HEK293 (cell line): ENCODE measurements around the gene SYPL2.
A peak's percentile ranks its signal among the peaks of the same experiment; 100 is the strongest.

ENCODE experiments used
- CTCF ChIA-PET: fragments of 350-600 bp; formaldehyde crosslinking; extraction: SDS; loops from one replicate; lab custom pipeline; 2021; ENCODE audit warnings: antibody characterized with exemption; lab: Yijun Ruan, JAX
- POLR2A ChIA-PET: fragments of 300-600 bp; formaldehyde crosslinking; extraction: SDS; loops from one replicate; lab custom pipeline; 2020; ENCODE audit warnings: antibody characterized with exemption, inconsistent platforms; lab: Yijun Ruan, JAX
- H3K27ac ChIP-seq: fragments of 200-500 bp; sonication (Bioruptor generic); 2 replicates; pipeline ENCODE4 v1.5.1; 2014; ENCODE audit warnings: low read depth, low read length, control low read depth, inconsistent platforms; ENCODE audit errors: extremely low read depth
- H3K36me3 ChIP-seq, 2 experiments: fragments of 200-500 bp in 1 of 2; sonication (Bioruptor generic) in 1 of 2; 1 replicate in 1 of 2; 2 replicates in 1 of 2; pipeline ENCODE4 v1.5.1; 2014 to 2017; ENCODE audit warnings: inconsistent platforms in 2 of 2, low read length in 2 of 2; ENCODE audit not compliant: control insufficient read depth in 2 of 2, insufficient read depth in 1 of 2
- H3K4me1 ChIP-seq: fragments of 200-500 bp; sonication (Bioruptor generic); 2 replicates; pipeline ENCODE4 v1.5.1; 2014; ENCODE audit warnings: mild to moderate bottlenecking, low read length, inconsistent platforms; ENCODE audit not compliant: control insufficient read depth, insufficient read depth
- H3K4me3 ChIP-seq: 2 replicates; pipeline ENCODE4 v1.5.1; 2011; ENCODE audit warnings: low read depth, mild to moderate bottlenecking, control low read depth, low read length, moderate library complexity
- H3K9me3 ChIP-seq: fragments of 200-500 bp; sonication (Bioruptor generic); 2 replicates; pipeline ENCODE4 v1.5.1; 2014; ENCODE audit warnings: low read depth, low read length, inconsistent platforms; ENCODE audit not compliant: control insufficient read depth, insufficient read depth
- GLIS2 ChIP-seq: fragments of 450-650 bp; formaldehyde crosslinking; IDR thresholded peaks from 2 replicates; pipeline ENCODE4 v1.5.1; 2016; ENCODE audit warnings: missing biosample characterization, missing genetic modification characterization
- KLF10 ChIP-seq: fragments of 450-650 bp; IDR thresholded peaks from 2 replicates; pipeline ENCODE4 v1.5.1; 2018; ENCODE audit warnings: missing biosample characterization, mild to moderate bottlenecking, missing genetic modification characterization
- KLF8 ChIP-seq: fragments of 450-650 bp; formaldehyde crosslinking; IDR thresholded peaks from 2 replicates; pipeline ENCODE4 v1.5.1; 2016; ENCODE audit warnings: missing biosample characterization, missing genetic modification characterization
- KLF9 ChIP-seq: fragments of 450-650 bp; formaldehyde crosslinking; IDR thresholded peaks from 2 replicates; pipeline ENCODE4 v1.5.1; 2016; ENCODE audit warnings: missing biosample characterization, missing genetic modification characterization, low read depth
- RBAK ChIP-seq: fragments of 450-650 bp; formaldehyde crosslinking; IDR thresholded peaks from 2 replicates; pipeline ENCODE4 v1.5.1; 2016; ENCODE audit warnings: missing biosample characterization, missing genetic modification characterization
- SP3 ChIP-seq: fragments of 450-650 bp; formaldehyde crosslinking; IDR thresholded peaks from 2 replicates; pipeline ENCODE4 v1.5.1; 2016; ENCODE audit warnings: missing biosample characterization, missing genetic modification characterization
- ZBTB20 ChIP-seq: fragments of 450-650 bp; formaldehyde crosslinking; IDR thresholded peaks from 2 replicates; pipeline ENCODE4 v1.5.1; 2016; ENCODE audit warnings: missing biosample characterization, missing genetic modification characterization
- ZBTB7A ChIP-seq: fragments of 450-650 bp; formaldehyde crosslinking; IDR thresholded peaks from 2 replicates; pipeline ENCODE4 v1.5.1; 2016; ENCODE audit warnings: low read depth, missing biosample characterization, missing genetic modification characterization
- ZBTB8A ChIP-seq: fragments of 450-650 bp; formaldehyde crosslinking; IDR thresholded peaks from 2 replicates; pipeline ENCODE4 v1.5.1; 2016; ENCODE audit warnings: missing biosample characterization, missing genetic modification characterization
- ZFHX2 ChIP-seq: fragments of 450-650 bp; formaldehyde crosslinking; conservative IDR thresholded peaks from 2 replicates; pipeline ENCODE4 v1.5.1; 2016; ENCODE audit warnings: missing biosample characterization, missing genetic modification characterization
- ZIC2 ChIP-seq: fragments of 450-650 bp; formaldehyde crosslinking; IDR thresholded peaks from 2 replicates; pipeline ENCODE4 v1.5.1; 2016; ENCODE audit warnings: missing biosample characterization, missing genetic modification characterization
- ZNF24 ChIP-seq: fragments of 450-650 bp; formaldehyde crosslinking; IDR thresholded peaks from 2 replicates; pipeline ENCODE4 v1.5.1; 2016; ENCODE audit warnings: missing biosample characterization, missing genetic modification characterization
- ZNF341 ChIP-seq: fragments of 450-650 bp; formaldehyde crosslinking; IDR thresholded peaks from 2 replicates; pipeline ENCODE4; 2016; ENCODE audit warnings: low read depth, missing biosample characterization, missing genetic modification characterization
- ZNF416 ChIP-seq: fragments of 450-650 bp; formaldehyde crosslinking; IDR thresholded peaks from 2 replicates; pipeline ENCODE4 v1.5.1; 2016; ENCODE audit warnings: missing biosample characterization, missing genetic modification characterization
- ZNF426 ChIP-seq: fragments of 450-650 bp; formaldehyde crosslinking; IDR thresholded peaks from 2 replicates; pipeline ENCODE4 v1.5.1; 2017; ENCODE audit warnings: missing biosample characterization, missing genetic modification characterization, mild to moderate bottlenecking, inconsistent platforms, moderate library complexity
- ZNF514 ChIP-seq: fragments of 450-650 bp; formaldehyde crosslinking; IDR thresholded peaks from 2 replicates; pipeline ENCODE4 v1.5.1; 2016; ENCODE audit warnings: missing biosample characterization, missing genetic modification characterization
- ZNF558 ChIP-seq: fragments of 450-650 bp; formaldehyde crosslinking; IDR thresholded peaks from 2 replicates; pipeline ENCODE4 v1.5.1; 2016; ENCODE audit warnings: missing biosample characterization, missing genetic modification characterization
- ZNF561 ChIP-seq: fragments of 450-650 bp; IDR thresholded peaks from 2 replicates; pipeline ENCODE4 v1.5.1; 2018; ENCODE audit warnings: missing biosample characterization, missing genetic modification characterization, borderline replicate concordance
- ZNF664 ChIP-seq: fragments of 450-650 bp; formaldehyde crosslinking; IDR thresholded peaks from 2 replicates; pipeline ENCODE4 v1.5.1; 2016; ENCODE audit warnings: missing biosample characterization, missing genetic modification characterization
- ZNF76 ChIP-seq: fragments of 450-650 bp; formaldehyde crosslinking; IDR thresholded peaks from 2 replicates; pipeline ENCODE4; 2016; ENCODE audit warnings: low read depth, missing biosample characterization, missing genetic modification characterization, borderline replicate concordance
- TF ChIP-seq, protein P1 (sequence below): fragments of 450-650 bp; formaldehyde crosslinking; IDR thresholded peaks from 2 replicates; pipeline ENCODE4 v1.5.1; 2017; ENCODE audit warnings: missing biosample characterization, missing genetic modification characterization
- TF ChIP-seq, protein P2 (sequence below): fragments of 450-650 bp; formaldehyde crosslinking; IDR thresholded peaks from 2 replicates; pipeline ENCODE4 v1.5.1; 2016; ENCODE audit warnings: missing biosample characterization, missing genetic modification characterization
- TF ChIP-seq, protein P3 (sequence below): fragments of 450-650 bp; formaldehyde crosslinking; IDR thresholded peaks from 2 replicates; pipeline ENCODE4 v1.5.1; 2017; ENCODE audit warnings: missing biosample characterization, mild to moderate bottlenecking, missing genetic modification characterization, moderate library complexity
- TF ChIP-seq, protein P4 (sequence below): fragments of 450-650 bp; IDR thresholded peaks from 2 replicates; pipeline ENCODE4 v1.5.1; 2018; ENCODE audit warnings: missing biosample characterization, mild to moderate bottlenecking, missing genetic modification characterization

SYPL2 gene

DNA sequence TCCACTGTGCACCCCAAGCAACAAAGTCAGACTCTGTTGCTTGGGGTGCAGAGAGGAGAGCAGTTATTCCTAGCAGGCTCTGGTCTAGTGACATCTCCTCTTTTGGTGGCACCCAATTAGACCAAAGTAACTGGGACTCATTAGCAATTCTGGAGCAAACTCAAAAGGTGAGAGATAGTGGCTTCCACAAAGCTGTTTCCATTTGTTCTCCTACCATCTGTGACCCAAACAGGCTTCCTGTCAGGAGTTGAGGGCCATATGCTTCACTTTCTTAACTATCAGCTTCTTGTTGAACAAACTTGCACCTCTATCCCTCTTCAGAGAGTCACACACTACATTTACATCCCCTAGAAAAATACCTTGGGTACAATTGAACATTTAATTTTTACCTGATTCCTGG, 15.9 kb downstream of the SYPL2 start:
- Histone ChIP-seq H3K9me3 (no peaks in the 10 kb centered on the region), H3K4me1 (no peaks in the 10 kb centered on the region), H3K4me3 (no peak overlapping the region)
- no peak for TF ChIP-seq ZNF341 (tag by site-specific recombination)
- no peak for TF ChIP-seq KLF10 (tag by site-specific recombination)
- no peak for TF ChIP-seq KLF8 (tag by site-specific recombination)
- TF ChIP-seq RBAK (tag by site-specific recombination) = no peak
- TF ChIP-seq ZNF416 (tag by site-specific recombination) = no peak
- no peak for TF ChIP-seq ZBTB7A (tag by site-specific recombination)
- TF ChIP-seq ZNF24 (tag by site-specific recombination) = no peak
- TF ChIP-seq ZNF426 = no peak
- TF ChIP-seq ZNF514 = no peak
- TF ChIP-seq, all 188 proteins: peak for 0
- POLR2A ChIA-PET = interaction anchor here (0.7 kb wide), 1 partner anchor 12 kb away, joined by 3 read pairs; the partner anchor contains the start of gene CYB561D1
- no peak overlapping the region for H3K27ac ChIP-seq
- H3K36me3 ChIP-seq = peaks cover 0 to 9% of the 10 kb centered on the region in 2 experiments; a peak in 1 of 3 replicates
- CTCF ChIA-PET = interaction anchor here (0.8 to 5.5 kb wide), 5 partner anchors 10 to 218 kb away, joined by 3 to 39 read pairs (median 3); partner anchors contain the start of gene CYB561D1

DNA sequence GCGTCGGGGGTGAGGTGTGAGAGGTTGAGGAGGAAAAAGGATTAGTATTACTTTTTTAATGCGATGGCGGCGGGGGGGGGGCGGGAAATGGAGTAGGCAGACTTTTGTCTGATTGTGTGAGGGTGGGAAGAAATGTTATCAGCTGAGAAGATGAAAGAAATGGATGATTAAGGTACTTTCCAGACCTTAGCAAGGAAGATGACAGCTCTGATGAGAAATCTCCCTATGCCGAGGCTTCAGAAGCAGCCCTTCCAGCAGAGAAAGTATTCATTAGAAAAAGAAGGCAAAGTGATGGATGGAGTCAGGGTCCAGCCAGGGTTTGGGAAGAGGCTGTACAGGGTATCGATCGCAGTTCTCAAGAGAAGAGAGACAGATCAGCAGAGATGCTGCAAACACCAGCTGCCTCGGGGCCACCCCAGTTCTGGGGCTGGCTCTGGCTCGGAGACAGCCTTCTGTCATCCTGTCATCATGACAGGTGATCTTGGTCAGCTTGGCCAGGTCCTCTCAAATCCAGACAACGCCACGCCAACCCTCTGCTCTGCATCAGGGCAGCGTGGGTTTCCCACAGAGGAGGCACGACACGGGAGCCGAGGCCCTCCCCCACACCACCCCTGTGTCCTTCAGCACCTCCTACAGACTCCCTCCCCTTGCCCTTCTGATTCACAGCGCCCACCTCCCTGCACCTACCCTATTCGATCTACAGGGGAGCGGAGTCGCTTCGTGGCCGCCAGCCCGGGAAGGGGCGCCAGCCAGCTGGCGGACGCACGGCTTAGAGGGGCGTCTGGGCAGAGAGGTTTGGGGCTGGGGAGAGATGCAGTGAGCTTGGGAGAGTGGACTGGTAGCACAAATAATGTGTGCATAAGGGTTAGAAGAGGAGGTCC, 16.7 kb downstream of the SYPL2 start:
- no peak overlapping the region for H3K27ac ChIP-seq
- ChIA-PET CTCF (interaction anchor here (0.8 to 5.5 kb wide), 7 partner anchors 10 to 219 kb away, joined by 3 to 39 read pairs (median 4); partner anchors contain the start of gene CYB561D1), POLR2A (interaction anchor here (0.6 to 1.6 kb wide), 14 partner anchors 9 to 539 kb away, joined by 3 to 8 read pairs (median 4); partner anchors contain the start of genes CYB561D1, GNAI3, PSMA5 and WDR47)
- no peaks in the 10 kb centered on the region for H3K9me3 ChIP-seq
- peak overlapping the region; percentile 47 for H3K4me3 ChIP-seq
- H3K36me3 ChIP-seq = peaks cover 0 to 17% of the 10 kb centered on the region in 2 experiments; a peak in 1 of 3 replicates
- no peaks in the 10 kb centered on the region for H3K4me1 ChIP-seq
- TF ChIP-seq ZNF561 (tag by site-specific recombination) (no peak), ZNF664 (tag by site-specific recombination) (no peak), GLIS2 (tag by site-specific recombination) (peak; percentile 37; the same call in 1 of the 2 replicates), KLF9 (tag by site-specific recombination) (peak; percentile 27), ZFHX2 (peak; percentile 98), RBAK (tag by site-specific recombination) (no peak), ZNF76 (tag by site-specific recombination) (peak; percentile 34; the same call in 1 of the 2 replicates), ZIC2 (peak; percentile 79), SP3 (tag by site-specific recombination) (peak; percentile 10; the same call in 1 of the 2 replicates), ZNF558 (no peak), ZBTB8A (tag by site-specific recombination) (peak; percentile 87), ZBTB20 (peak; percentile 98)
- TF ChIP-seq, protein P1, sequence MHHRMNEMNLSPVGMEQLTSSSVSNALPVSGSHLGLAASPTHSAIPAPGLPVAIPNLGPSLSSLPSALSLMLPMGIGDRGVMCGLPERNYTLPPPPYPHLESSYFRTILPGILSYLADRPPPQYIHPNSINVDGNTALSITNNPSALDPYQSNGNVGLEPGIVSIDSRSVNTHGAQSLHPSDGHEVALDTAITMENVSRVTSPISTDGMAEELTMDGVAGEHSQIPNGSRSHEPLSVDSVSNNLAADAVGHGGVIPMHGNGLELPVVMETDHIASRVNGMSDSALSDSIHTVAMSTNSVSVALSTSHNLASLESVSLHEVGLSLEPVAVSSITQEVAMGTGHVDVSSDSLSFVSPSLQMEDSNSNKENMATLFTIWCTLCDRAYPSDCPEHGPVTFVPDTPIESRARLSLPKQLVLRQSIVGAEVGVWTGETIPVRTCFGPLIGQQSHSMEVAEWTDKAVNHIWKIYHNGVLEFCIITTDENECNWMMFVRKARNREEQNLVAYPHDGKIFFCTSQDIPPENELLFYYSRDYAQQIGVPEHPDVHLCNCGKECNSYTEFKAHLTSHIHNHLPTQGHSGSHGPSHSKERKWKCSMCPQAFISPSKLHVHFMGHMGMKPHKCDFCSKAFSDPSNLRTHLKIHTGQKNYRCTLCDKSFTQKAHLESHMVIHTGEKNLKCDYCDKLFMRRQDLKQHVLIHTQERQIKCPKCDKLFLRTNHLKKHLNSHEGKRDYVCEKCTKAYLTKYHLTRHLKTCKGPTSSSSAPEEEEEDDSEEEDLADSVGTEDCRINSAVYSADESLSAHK (tag by site-specific recombination) = no peak
- TF ChIP-seq, protein P2, sequence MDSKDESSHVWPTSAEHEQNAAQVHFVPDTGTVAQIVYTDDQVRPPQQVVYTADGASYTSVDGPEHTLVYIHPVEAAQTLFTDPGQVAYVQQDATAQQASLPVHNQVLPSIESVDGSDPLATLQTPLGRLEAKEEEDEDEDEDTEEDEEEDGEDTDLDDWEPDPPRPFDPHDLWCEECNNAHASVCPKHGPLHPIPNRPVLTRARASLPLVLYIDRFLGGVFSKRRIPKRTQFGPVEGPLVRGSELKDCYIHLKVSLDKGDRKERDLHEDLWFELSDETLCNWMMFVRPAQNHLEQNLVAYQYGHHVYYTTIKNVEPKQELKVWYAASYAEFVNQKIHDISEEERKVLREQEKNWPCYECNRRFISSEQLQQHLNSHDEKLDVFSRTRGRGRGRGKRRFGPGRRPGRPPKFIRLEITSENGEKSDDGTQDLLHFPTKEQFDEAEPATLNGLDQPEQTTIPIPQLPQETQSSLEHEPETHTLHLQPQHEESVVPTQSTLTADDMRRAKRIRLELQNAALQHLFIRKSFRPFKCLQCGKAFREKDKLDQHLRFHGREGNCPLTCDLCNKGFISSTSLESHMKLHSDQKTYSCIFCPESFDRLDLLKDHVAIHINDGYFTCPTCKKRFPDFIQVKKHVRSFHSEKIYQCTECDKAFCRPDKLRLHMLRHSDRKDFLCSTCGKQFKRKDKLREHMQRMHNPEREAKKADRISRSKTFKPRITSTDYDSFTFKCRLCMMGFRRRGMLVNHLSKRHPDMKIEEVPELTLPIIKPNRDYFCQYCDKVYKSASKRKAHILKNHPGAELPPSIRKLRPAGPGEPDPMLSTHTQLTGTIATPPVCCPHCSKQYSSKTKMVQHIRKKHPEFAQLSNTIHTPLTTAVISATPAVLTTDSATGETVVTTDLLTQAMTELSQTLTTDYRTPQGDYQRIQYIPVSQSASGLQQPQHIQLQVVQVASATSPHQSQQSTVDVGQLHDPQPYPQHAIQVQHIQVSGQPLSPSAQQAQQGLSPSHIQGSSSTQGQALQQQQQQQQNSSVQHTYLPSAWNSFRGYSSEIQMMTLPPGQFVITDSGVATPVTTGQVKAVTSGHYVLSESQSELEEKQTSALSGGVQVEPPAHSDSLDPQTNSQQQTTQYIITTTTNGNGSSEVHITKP (tag by site-specific recombination) = peak; percentile 96
- TF ChIP-seq, protein P3, sequence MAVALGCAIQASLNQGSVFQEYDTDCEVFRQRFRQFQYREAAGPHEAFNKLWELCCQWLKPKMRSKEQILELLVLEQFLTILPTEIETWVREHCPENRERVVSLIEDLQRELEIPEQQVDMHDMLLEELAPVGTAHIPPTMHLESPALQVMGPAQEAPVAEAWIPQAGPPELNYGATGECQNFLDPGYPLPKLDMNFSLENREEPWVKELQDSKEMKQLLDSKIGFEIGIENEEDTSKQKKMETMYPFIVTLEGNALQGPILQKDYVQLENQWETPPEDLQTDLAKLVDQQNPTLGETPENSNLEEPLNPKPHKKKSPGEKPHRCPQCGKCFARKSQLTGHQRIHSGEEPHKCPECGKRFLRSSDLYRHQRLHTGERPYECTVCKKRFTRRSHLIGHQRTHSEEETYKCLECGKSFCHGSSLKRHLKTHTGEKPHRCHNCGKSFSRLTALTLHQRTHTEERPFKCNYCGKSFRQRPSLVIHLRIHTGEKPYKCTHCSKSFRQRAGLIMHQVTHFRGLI (tag by site-specific recombination) = no peak
- TF ChIP-seq, protein P4, sequence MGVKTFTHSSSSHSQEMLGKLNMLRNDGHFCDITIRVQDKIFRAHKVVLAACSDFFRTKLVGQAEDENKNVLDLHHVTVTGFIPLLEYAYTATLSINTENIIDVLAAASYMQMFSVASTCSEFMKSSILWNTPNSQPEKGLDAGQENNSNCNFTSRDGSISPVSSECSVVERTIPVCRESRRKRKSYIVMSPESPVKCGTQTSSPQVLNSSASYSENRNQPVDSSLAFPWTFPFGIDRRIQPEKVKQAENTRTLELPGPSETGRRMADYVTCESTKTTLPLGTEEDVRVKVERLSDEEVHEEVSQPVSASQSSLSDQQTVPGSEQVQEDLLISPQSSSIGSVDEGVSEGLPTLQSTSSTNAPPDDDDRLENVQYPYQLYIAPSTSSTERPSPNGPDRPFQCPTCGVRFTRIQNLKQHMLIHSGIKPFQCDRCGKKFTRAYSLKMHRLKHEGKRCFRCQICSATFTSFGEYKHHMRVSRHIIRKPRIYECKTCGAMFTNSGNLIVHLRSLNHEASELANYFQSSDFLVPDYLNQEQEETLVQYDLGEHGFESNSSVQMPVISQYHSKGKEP = 0 out of 2 replicates have a peak, but pooled peaks have one; percentile 11
